HG02798 (cell line): ENCODE measurements around the gene RNF220.
A peak's percentile ranks its signal among the peaks of the same experiment; 100 is the strongest.

Source experiments
- ATAC-seq: cut with Tn5 transposase; IDR thresholded peaks from one replicate; pipeline ENCODE4 v1.9.1; 2021; ENCODE audit warnings: mild to moderate bottlenecking; ENCODE audit not compliant: unreplicated experiment, poor library complexity

The RNF220 gene

DNA sequence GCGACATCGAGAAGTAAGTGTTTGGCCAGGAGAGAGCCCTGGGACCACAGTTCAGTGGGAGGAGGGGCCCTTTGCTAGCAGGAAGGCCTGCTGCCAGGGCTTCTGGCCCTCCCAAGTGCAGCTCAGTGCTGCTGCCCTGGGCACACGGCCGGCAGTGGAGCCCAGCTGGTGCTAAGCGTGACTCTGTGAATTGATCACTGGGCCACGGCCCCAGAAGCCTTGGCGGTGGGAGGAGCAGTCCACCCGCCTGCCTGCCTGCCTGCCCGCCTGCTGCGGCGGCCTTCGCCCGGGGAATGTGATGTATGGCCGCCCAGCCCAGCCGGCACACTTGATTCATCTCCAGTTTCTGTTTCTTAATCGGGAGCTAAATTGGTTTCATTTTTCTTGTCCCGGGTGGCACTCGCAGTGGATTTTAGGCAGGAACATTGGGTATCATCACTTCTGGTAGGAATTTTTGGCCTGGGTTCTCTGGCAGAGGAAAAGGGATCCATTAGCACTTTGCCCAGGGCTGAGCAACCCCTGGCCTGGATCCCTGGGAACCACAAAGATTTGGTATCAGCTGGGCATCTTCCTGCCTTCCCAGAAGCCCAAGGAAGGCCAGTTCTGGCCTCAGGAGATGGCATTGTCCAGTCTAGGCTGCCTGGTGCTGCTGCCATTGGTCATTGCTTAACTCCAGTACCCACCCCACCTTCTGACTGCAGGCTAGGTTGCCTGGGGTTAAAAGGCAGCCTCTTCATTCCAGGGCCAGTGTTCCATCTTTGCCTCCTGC is 240.6 kb downstream of the RNF220 start:
- no peak for ATAC-seq

DNA sequence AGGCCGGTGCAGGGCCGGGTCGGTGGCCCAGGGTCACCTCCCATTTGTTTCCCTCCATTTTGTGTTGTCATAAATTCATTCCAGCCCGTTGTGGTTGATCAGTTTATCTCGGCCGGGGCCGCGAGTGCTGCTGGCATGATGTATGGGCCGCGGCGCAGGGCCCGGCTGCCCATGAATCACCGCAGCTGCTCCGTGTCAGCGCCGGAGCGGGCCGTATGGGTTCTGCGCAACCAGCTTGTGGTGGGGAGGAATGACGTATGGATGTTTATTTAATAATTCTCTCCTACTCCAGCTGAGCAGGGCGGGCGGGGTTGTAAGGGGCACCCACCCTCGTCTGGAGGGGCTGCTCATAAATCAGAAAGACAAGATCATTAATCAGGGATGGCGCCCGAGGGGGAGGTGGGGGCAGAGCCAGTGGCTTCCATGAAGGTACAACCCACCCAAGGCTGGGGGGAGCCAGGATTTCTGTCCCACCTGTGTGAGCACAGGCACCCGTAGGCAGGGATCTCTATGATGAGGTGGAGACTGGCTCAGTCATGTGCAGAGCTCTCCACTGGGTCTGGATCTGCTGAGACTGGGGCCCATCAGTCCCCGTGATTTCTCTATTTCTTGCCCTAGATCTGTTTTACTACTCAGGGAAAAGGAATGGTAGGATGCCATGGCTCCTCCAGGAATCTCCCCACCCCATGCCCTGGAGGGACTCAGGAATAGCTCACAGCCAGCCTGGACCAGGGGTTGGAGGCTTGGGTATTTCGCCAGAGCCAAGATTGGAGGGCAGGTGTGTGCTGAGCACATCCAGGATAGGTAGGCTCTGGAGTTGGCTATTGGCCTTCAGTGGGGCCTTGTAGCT is 241.4 kb downstream of the RNF220 start:
- ATAC-seq: no peak

DNA sequence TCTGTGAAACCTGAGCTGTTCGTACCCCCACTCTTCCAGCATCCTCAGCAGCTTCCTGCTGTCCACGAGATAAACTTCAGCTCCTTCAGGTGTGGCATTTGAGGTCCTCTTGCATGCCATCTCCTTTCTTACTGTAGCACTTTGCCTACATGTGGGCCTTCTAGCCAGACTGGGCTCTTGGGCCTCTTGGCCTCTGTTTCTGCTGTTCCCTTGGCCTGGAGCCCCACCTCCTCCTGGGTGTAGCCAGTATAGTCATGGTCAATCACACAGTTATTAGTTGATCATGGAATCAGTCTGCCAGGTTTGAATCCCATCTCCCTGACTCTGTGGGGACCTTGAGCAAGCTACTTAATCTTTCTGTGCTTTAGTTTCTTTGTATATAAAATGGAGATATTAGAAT is 242.8 kb downstream of the RNF220 start:
- ATAC-seq: no peak

- ATAC-seq: no peak
These were observed 243.6 kb downstream of the RNF220 start for GRCh38 chr1:44648529-44649250.

- no peak for ATAC-seq
These were observed 244.7 kb downstream of the RNF220 start for GRCh38 chr1:44649788-44650158.

DNA sequence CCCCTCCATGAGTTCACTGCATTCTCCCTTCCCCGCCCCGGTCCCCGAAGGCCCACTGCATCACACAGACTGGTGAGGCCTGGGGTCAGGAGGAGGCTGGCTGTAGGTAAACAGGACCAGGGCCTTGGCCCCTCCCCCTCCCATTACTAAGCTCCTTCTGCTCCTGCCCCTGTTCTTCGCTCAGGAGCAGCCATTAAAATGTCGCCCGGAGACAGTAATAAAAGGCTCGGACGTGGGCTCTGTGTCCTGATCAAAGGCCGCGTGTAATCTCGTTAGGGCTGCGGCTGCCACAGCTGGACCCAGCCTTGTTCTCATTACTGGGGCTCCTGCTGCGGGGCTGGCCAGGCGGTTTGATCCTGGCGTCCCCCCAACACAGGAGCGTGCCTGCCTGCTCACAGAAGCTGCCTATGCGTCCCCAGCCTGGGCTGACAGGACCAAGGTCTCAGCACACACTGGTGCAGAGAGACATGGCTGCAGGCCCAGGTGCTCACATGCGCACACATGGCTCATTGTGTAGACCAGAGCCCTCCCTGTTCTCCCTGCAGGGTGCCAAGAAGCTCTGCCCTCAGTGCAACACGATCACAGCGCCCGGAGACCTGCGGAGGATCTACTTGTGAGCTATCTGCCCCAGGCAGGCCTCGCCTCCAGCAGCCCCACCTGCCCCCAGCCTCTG is 245.2 kb downstream of the RNF220 start:
- no peak for ATAC-seq

DNA sequence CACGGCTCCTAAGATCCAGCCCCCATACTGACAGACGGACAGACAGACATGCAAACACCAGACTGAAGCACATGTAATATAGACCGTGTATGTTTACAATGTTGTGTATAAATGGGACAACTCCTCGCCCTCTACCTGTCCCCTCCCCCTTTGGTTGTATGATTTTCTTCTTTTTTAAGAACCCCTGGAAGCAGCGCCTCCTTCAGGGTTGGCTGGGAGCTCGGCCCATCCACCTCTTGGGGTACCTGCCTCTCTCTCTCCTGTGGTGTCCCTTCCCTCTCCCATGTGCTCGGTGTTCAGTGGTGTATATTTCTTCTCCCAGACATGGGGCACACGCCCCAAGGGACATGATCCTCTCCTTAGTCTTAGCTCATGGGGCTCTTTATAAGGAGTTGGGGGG is 246.0 kb downstream of the RNF220 start:
- ATAC-seq: no peak

- peak; percentile 78 for ATAC-seq
These were observed 247.5 kb downstream of the RNF220 start for GRCh38 chr1:44652445-44653106.

DNA sequence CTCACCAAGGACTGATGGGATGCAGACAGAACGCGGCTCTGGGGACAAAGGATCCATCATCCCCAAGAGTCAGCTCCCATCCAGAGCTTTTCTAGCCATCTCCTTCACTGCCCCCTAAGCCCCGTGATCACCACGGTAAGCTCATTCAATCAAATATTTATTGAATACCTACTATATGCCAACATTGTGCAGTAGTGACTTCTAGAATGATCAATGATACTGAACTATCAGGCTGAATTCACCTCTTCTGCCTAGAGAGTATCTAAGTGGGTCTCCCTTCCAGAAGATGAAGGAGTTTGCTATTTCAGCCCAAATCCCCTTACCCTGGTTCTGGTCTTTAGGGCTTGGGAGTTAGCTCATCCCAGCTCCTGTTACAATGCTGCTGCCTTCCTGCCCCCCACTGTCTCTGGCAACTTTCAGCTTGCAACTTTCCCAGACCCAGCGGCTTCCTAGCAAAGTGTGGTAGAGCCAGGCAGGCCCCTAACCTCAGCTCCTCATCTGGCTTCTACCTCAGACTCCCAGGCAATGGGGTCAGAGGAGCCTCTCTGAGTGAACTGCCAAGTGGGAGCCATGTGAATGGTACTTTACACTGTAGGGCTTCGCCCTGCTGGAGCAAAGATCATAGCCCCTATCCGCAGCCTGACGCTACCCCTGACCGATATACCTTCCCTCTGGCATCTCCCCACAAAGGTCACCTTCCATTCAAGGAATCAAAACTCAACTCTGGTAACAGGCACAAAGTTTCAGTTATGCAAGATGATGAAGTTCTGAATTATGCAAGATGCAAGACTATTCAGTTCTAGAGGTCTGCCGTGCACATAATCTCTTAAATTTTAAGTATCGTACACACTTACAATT is 248.3 kb downstream of the RNF220 start:
- ATAC-seq: no peak

GRCh38 chr1:44654621-44655187 is 249.6 kb downstream of the RNF220 start:
- ATAC-seq: no peak

GRCh38 chr1:44655609-44656008 is 250.6 kb downstream of the RNF220 start:
- no peak for ATAC-seq

- no peak for ATAC-seq
These were observed 254.5 kb downstream of the RNF220 start for GRCh38 chr1:44659566-44659965.

GRCh38 chr1:44660176-44660575 is 255.1 kb downstream of the RNF220 start:
- no peak for ATAC-seq

DNA sequence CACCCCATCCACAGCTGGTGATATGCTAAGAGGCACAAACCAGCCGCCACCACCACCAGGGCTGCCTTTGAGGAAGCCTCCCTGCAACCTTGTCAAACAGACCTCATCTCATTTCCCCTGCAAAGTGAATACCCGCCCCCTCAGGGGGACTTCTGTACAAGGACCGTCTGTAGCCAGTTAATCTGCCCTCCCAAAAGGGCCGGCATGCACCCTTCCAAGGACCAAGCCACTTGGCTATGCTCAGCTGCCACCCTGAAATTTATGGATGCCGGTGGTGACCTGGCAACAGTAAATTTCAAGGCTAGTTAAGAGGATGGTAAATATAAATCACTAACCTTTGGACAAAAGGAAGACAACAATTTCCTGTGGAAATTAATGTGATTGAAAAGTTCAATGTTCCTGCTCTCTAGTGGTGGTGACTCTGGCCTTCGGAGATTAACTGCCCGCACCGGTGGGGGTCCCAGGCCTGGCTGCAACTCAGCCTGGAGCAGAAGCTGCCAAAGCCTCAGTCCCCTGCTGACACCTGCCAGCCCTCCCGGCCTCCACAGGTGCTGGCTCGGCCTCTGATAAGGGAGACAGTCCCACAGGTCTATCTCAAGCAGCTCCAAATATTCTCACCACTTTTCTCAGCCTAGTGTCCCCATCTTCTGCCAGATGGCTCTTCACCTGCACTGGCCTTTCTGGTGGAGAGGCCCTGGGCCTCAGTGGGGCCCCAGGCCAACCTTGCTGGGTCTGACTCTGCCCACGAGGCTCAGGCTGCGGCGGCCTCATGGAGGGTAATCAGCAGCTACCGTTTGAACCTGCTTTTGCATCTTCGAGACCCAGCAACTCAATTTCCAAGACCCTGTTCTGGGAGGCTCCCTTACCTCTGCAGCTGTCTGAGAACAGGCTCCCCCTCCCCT is 257.0 kb downstream of the RNF220 start:
- ATAC-seq: no peak

DNA sequence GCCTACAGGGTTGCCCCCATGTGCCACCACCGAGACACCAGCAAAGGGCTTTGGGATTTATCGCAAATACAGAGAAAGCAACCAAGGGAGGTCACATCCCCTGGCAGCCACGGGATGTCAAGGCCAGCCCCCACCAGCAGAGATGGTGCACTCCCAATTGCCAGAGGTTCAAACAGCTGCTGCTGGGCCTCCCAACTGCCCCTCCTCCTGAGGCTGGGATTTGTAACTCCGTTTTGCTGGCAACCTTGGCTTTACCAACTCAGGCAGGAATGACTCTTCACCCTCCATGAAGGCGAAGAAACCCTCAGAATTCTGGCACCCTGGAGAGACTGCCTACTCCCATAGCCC is 257.6 kb downstream of the RNF220 start:
- ATAC-seq: no peak

GRCh38 chr1:44663417-44663816 is 258.4 kb downstream of the RNF220 start:
- ATAC-seq: no peak

GRCh38 chr1:44664730-44665370 is 259.8 kb downstream of the RNF220 start:
- ATAC-seq: no peak
